Vagina (tissue), 2 donors: ENCODE results near the gene HOXA9. TPM values are rescaled to one million over a fixed set of nuclear protein-coding genes. Genes with fewer than 3 reads are reported as not detected.

Experiments used
- DNase-seq, 2 donors: peaks; one replicate each; pipeline ENCODE4 v3.0.0-alpha.2; 2017; ENCODE audit errors: extremely low spot score in 2 of 2
- H3K27ac ChIP-seq: fragments of 200-600 bp; sonication (generic); one replicate; pipeline ENCODE4 v1.5.1; 2019
- H3K27me3 ChIP-seq: fragments of 200-600 bp; sonication (generic); one replicate; pipeline ENCODE4 v1.5.1; 2019
- H3K36me3 ChIP-seq, 2 donors: fragments of 200-600 bp; sonication (generic); one replicate each; pipeline ENCODE4 v1.5.1; 2017 to 2019
- H3K4me1 ChIP-seq: fragments of 200-600 bp; sonication (generic); one replicate; pipeline ENCODE4 v1.5.1; 2019
- H3K4me3 ChIP-seq, 2 donors: fragments of 200-600 bp; sonication (generic); 1 replicate in 1 of 2; 2 replicates in 1 of 2; pipeline ENCODE4 v1.5.1; 2016 to 2019
- H3K9me3 ChIP-seq: fragments of 200-600 bp; sonication (generic); one replicate; pipeline ENCODE4 v1.5.1; 2019
- CTCF ChIP-seq, 3 experiments: fragments of 450-650 bp in 2 of 3; fragments of 200-600 bp in 1 of 3; sonication (generic) in 1 of 3; IDR thresholded peaks; one replicate each; pipeline ENCODE4 v1.5.1; 2017 to 2019; ENCODE audit warnings: antibody characterized with exemption in 3 of 3, mild to moderate bottlenecking in 2 of 3, moderate library complexity in 2 of 3
- POLR2A ChIP-seq, 2 donors: fragments of 450-650 bp; IDR thresholded peaks; one replicate each; pipeline ENCODE4 v1.6.1; 2017; ENCODE audit warnings: antibody characterized with exemption in 2 of 2, mild to moderate bottlenecking in 2 of 2, moderate library complexity in 2 of 2
- POLR2AphosphoS5 ChIP-seq, 2 donors: sonication (generic); formaldehyde crosslinking; IDR thresholded peaks; one replicate each; pipeline ENCODE4 v1.9.0; 2017; ENCODE audit warnings: antibody characterized with exemption in 2 of 2, mild to moderate bottlenecking in 2 of 2, low read depth in 1 of 2; ENCODE audit not compliant: insufficient read depth in 1 of 2
- intact Hi-C: fragments of 100-400 bp; cut with DNase I; formaldehyde crosslinking; loops from one replicate; pipeline ENCODE4 v1.15.1; 2023
- total RNA-seq: library from RNA; depleted of rRNA; stranded (reverse); fragments of >200 nt; gene quantifications from one replicate; pipeline ENCODE4 v1.2.3, GENCODE V29; 2016

The HOXA9 gene
- total RNA-seq, 1 donor from 2014 or later = 13.0 TPM

- H3K4me1 ChIP-seq = peaks cover 46% of the 10 kb centered on the region
- H3K27me3 ChIP-seq = no peaks in the 10 kb centered on the region
- peaks cover 0 to 7% of the 10 kb centered on the region in 2 donors for H3K36me3 ChIP-seq
- peak in 1 of 2 donors; percentile 85 for DNase-seq
- H3K27ac ChIP-seq = peak within 1 kb of the TSS; percentile 84
- H3K4me3 ChIP-seq = peak within 1 kb of the TSS; percentile 39 to 49
- no peaks in the 10 kb centered on the region for H3K9me3 ChIP-seq
- TF ChIP-seq POLR2AphosphoS5 (IDR thresholded peaks at IDR 0.05; ENCODE audit: insufficient read depth in 1 of 2, low read depth in 1 of 2) (peak in 1 of 2 donors; percentile 5), CTCF (IDR thresholded peaks at IDR 0.05) (no peak)
- intact Hi-C loops = no loop called here
Observed at GRCh38 chr7:27147199-27148030, 17.9 kb downstream of the HOXA9 start, which contains the start of gene HOXA6. TSS of gene HOXA6 (minus strand) at chr7:27147774. CDS start at chr7:27147749, 25 bp downstream.

- TF ChIP-seq CTCF (IDR thresholded peaks at IDR 0.05) (no peak), POLR2A (IDR thresholded peaks at IDR 0.05) (no peak), POLR2AphosphoS5 (IDR thresholded peaks at IDR 0.05; ENCODE audit: insufficient read depth in 1 of 2, low read depth in 1 of 2) (no peak)
- no peaks in the 10 kb centered on the region for H3K9me3 ChIP-seq
- H3K27me3 ChIP-seq = no peaks in the 10 kb centered on the region
- H3K36me3 ChIP-seq = peaks cover 0 to 10% of the 10 kb centered on the region in 2 donors
- H3K4me3 ChIP-seq = peak overlapping the region in 1 of 2 donors; percentile 49
- H3K4me1 ChIP-seq = peaks cover 43% of the 10 kb centered on the region
- peak in 1 of 2 donors; percentile 76 for DNase-seq
- H3K27ac ChIP-seq = no peak overlapping the region
- intact Hi-C loops = no loop called here
Observed at GRCh38 chr7:27146491-27147198, 18.7 kb downstream of the HOXA9 start.

GRCh38 chr7:27145914-27146412, 19.4 kb downstream of the HOXA9 start:
- TF ChIP-seq POLR2AphosphoS5 (IDR thresholded peaks at IDR 0.05; ENCODE audit: insufficient read depth in 1 of 2, low read depth in 1 of 2) (no peak), POLR2A (IDR thresholded peaks at IDR 0.05) (no peak), CTCF (IDR thresholded peaks at IDR 0.05) (no peak)
- H3K4me1 ChIP-seq = peaks cover 43% of the 10 kb centered on the region
- peaks cover 0 to 11% of the 10 kb centered on the region in 2 donors for H3K36me3 ChIP-seq
- H3K27ac ChIP-seq = no peak overlapping the region
- no peaks in the 10 kb centered on the region for H3K27me3 ChIP-seq
- no peak for DNase-seq
- no peaks in the 10 kb centered on the region for H3K9me3 ChIP-seq
- no peak overlapping the region for H3K4me3 ChIP-seq
- intact Hi-C loops = no loop called here

- no peaks in the 10 kb centered on the region for H3K27me3 ChIP-seq
- peak in 1 of 2 donors; percentile 72 for DNase-seq
Observed at GRCh38 chr7:27145165-27145913, 20.0 kb downstream of the HOXA9 start.

More at GRCh38 chr7:27145165-27145913, 20.0 kb downstream of the HOXA9 start:
- Histone ChIP-seq H3K9me3 (no peaks in the 10 kb centered on the region), H3K36me3 (peaks cover 0 to 11% of the 10 kb centered on the region in 2 donors), H3K4me1 (peaks cover 39% of the 10 kb centered on the region), H3K4me3 (no peak overlapping the region), H3K27ac (no peak overlapping the region)
- intact Hi-C loops = no loop called here
- no peak for TF ChIP-seq CTCF (IDR thresholded peaks at IDR 0.05)
- TF ChIP-seq POLR2A (IDR thresholded peaks at IDR 0.05) = no peak
- TF ChIP-seq POLR2AphosphoS5 (IDR thresholded peaks at IDR 0.05; ENCODE audit: insufficient read depth in 1 of 2, low read depth in 1 of 2) = no peak
